ENCODE measurements around the gene TNP2. TPM values are rescaled to one million over a fixed set of nuclear protein-coding genes. Genes with fewer than 3 reads are reported as not detected.

Gene TNP2
- polyA plus RNA-seq (2012; ENCODE audit: insufficient read depth, insufficient read length), result not detected

DNA sequence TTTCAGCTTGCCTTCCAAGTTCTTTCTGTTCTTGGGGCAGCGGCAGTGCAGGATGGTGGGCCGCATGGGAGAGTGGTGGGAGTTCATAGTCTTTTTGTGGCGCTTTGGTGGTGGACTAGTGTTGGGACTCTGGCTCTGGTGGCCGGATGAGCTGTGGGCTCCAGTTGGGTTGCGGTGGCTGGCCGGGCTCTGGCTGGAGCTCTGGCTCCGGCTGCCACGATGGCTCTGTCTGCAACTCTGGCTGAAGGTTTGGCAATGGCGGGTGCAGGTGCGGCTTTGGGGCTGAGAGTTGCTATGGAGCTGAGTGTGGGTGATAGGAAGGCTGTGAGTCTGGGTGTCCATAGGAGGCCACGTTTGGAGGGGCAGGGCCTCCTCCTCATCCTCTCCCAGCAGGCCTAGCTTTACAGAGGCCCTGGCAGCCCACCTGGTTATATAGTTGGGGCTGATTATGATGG, at the start of gene TNP2:
Gene TNP2 (minus strand): TSS at position 405 of the 455 bp plus-strand sequence. CDS start 63 bp downstream, at position 342.
- no peak within 1 kb of the TSS for H3K4me3 ChIP-seq (ENCODE audit: low read length)
- no peak for DNase-seq (ENCODE audit: low read depth, low spot score)

GRCh38 chr16:11318817-11319216, 49.7 kb upstream of the TNP2 start:
- no peak for DNase-seq (ENCODE audit: low read depth, low spot score)
- no peak overlapping the region for H3K4me3 ChIP-seq (ENCODE audit: low read length)

- no peak overlapping the region for H3K4me3 ChIP-seq (ENCODE audit: low read length)
- no peak for DNase-seq (ENCODE audit: low read depth, low spot score)
These were observed 47.3 kb upstream of the TNP2 start for GRCh38 chr16:11316331-11317015.

GRCh38 chr16:11315510-11315909, 46.4 kb upstream of the TNP2 start:
- no peak for DNase-seq (ENCODE audit: low read depth, low spot score)
- no peak overlapping the region for H3K4me3 ChIP-seq (ENCODE audit: low read length)

DNA sequence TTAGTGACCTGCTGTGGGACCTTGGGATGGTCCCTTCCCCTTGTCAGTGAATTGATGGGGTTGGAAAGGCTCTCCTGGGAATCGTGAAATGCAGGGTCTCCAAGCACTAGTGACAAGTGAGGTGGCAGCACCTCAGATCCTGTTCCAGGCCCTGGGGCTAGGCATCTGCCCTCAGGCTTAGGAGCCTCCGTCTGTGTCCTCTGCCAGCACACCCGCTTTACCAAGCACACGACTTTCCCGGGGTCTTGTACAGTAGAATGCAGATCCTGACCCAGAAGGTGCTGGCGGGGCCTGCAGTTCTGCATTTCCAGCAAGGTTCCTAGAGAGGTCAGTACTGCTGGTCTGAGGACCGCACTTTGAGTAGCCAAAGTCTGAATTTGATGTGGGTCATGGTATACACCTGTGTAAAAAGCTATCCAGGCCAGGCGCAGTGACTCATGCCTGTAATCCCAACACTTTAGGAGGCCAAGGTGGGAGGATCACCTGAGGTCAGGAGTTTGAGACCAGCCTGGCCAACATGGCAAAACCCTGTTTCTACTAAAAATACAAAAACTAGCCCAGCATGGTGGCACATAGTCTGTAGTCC, 45.3 kb upstream of the TNP2 start:
- DNase-seq (ENCODE audit: low read depth, low spot score), result no peak
- no peak overlapping the region for H3K4me3 ChIP-seq (ENCODE audit: low read length)

DNA sequence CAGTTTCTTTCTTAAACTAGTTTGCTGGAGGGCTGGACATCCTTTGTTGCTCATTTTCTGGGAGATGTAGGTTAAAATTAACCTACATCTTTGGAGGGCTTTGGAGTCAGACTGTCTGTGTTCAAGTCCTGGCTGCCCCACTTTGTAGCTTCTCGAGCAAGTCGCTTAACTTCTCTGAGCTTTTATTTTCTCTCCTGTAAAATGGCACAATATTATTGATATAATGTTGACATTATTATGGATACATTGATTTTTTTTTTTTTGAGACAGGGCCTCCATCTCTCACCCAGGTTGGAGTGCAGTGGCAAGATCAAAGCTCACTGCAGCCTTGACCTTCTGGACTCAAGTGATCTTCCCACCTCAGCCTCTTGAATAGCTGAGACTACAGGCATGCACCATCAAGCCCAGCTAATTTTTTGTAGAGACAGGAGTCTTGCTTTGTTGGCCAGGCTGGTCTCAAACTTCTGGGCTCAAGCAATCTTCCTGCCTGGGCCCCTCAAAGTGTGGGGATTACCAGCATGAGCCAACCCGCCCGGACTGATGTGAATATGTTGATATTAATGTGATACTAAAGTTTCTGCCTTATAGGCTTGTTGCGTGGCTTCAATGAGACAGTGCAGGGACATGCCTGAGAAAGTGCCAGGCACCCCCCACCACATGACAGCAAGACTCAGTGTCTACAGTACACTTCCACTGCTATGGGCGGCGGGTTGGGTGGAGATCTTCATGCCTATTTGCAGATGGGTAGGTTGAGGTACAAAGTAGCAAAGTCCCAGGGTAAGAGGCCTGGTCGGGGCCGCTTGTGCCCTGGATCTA, 44.6 kb upstream of the TNP2 start:
- no peak overlapping the region for H3K4me3 ChIP-seq (ENCODE audit: low read length)
- DNase-seq (ENCODE audit: low read depth, low spot score), result no peak

DNA sequence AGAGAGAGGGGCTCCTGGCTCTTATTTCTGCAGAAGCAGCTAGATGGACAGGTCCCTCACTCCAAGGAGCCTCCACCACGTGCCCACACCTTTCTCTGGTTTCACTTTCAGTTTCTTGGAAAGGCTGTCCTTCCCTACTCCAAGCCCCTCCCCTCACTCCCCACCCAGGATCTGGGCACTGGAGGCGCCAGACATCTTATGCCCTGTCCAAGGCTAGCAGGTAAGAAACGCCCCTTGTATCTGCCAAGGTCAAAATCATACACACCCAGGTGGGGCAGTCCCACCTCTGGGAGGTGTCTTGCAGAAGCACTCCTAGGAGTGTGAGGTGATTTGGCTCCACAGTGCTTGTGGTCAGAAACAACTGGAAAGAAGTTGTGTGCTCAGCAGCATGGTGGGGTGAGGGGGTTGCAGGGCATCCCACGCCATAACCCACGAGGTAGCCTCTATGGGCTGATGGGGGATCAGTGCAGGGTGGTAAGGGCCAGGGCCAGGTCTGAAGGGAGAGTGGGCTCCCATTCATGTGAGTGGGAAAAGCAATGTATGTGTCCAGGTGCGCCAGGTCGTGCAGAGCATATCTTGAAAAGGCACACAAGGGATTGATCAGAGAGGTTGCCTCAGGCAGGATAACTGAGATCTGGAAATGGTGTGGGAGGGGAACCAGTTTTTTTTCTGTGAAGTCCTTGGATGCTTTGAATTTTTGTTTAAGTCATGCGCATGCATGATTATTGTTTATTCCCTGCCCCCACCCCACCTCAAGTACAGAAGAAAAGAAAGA, 43.8 kb upstream of the TNP2 start:
- no peak overlapping the region for H3K4me3 ChIP-seq (ENCODE audit: low read length)
- DNase-seq (ENCODE audit: low read depth, low spot score), result no peak

DNA sequence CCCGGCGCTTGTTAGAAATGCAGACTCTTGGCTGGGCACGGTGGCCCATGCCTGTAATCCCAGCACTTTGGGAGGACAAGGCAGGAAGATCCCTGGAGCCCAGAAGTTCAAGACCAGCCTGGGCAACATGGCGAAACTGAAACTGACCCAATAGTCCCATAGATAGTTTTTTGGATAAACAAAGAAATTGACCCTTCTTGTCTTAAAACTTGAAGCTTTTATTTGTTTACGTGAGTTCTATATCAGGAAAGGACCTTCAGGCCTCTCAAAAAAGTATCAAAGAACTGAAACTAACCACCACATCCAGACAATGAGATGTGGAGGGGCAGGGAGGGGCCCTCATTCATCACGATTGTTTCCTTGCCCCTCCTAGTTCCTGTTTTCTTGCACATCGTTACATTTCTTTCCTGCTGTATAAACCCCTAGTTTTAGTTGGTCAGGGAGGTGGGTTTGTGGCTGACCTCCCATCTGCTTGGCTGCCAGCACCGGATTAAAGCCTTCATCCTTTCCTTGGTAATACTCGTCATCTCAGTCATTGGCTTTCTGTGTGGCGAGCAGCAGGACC, 42.0 kb upstream of the TNP2 start:
- DNase-seq (ENCODE audit: low read depth, low spot score), result no peak
- H3K4me3 ChIP-seq (ENCODE audit: low read length), result no peak overlapping the region

DNA sequence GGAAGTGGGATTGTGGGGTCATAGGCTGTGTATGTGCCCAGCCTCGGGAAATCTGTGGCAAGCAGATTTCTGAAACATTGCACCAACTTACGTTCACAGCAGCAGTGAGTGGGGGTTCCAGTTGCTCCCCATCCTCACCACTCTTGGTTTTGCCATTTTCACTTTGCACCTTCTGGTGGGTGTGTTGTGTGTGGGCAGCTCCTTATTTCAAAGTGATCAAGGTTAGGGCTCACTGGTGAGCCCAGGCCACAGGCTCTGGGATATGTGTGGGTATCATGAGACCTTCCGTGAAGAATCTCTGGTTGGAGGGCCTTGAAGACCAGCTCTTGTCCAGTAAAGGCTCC, 41.5 kb upstream of the TNP2 start:
- no peak for DNase-seq (ENCODE audit: low read depth, low spot score)
- no peak overlapping the region for H3K4me3 ChIP-seq (ENCODE audit: low read length)

- no peak overlapping the region for H3K4me3 ChIP-seq (ENCODE audit: low read length)
- no peak for DNase-seq (ENCODE audit: low read depth, low spot score)
These were observed 40.9 kb upstream of the TNP2 start for GRCh38 chr16:11309895-11310633.

GRCh38 chr16:11308493-11309283, 39.6 kb upstream of the TNP2 start:
- no peak overlapping the region for H3K4me3 ChIP-seq (ENCODE audit: low read length)
- DNase-seq (ENCODE audit: low read depth, low spot score), result peak; percentile 77

DNA sequence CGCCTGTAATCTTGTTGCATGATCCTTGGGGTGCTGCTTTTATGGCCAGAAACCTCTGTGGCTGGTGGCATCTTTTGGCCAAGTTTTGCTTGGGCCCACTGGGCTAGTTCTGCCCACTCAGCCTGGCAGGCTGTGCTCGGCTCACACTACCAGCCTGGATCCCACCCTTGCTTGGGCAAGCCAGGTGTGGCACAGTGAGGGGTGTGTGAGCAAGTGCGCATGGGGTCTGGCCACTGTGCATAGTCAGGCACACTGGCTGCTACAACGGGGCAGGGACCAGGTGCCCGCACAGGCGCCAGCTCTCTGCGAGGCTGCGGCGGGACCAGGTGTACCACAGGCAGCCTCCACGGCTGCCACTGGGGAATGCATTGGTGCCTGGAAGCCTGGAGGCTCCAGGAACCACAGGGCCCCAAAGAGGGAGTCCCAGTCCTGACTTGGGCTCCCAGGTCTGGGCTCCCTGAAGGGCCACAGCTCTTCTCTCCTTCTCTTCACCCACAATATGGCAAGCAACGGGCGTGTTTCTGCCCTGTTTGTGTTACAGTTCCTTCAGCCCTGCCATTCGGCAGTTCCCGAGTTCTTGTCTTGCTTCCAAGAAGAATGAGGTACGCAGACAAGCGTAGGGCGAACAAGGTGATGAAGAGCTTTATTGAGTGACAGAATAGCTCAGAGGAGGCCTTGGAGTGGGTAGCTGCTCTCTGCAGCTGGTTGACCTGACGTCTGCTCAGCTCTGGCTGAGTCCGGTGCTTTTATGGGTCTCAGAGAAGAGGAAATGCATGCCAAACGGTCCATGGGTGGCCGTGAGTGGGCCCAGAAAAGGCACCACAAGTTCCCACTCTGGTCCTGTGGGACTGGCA, 38.7 kb upstream of the TNP2 start:
- DNase-seq (ENCODE audit: low read depth, low spot score), result no peak
- H3K4me3 ChIP-seq (ENCODE audit: low read length), result no peak overlapping the region

DNA sequence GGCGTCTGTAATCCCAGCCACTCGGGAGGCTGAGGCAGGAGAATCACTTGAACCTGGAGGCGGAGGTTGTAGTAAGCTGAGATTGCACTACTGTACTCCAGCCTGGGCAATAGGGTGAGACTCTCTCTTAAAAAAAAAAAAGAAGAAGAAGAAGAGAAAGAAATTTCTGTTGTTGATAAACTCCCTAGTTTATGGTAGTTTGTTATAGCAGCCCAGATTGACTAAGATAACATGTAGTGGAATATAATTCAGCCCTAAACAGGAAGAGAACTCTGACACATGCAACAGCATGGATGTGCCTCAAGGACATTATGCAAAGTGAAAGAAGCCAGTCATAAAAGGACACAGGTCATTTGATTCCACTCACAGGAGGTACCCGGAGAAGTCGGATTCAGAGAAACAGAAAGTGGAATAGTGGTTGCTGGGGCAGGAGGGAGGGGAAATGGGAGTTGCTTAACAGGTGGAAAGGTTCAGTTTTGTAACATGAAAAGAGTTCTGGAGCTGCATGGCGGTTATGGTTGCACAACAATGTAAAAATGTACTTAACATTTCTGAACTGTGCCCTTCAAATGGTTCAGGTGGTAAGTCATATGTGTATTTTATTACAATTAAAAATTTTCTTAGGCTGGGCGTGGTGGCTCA, 38.0 kb upstream of the TNP2 start:
- H3K4me3 ChIP-seq (ENCODE audit: low read length), result no peak overlapping the region
- DNase-seq (ENCODE audit: low read depth, low spot score), result no peak

DNA sequence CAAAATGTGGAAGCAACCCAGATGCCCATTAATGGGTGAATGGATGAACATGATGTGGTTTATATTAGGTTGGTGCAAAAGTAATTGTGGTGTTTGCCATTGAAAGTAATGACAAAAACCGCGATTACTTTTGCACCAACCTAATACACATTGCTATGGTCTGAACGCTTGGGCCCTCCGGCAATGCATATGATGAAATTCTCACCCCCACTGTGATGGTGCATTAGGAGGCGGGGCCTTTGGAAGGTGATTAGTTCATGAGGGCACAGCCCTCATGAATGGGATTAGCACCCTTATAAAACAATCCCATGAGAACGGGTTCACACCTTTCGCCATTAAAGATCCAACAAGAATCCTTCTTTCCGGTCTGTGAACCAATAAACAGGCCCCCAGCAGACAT, 37.3 kb upstream of the TNP2 start:
- no peak overlapping the region for H3K4me3 ChIP-seq (ENCODE audit: low read length)
- no peak for DNase-seq (ENCODE audit: low read depth, low spot score)

DNA sequence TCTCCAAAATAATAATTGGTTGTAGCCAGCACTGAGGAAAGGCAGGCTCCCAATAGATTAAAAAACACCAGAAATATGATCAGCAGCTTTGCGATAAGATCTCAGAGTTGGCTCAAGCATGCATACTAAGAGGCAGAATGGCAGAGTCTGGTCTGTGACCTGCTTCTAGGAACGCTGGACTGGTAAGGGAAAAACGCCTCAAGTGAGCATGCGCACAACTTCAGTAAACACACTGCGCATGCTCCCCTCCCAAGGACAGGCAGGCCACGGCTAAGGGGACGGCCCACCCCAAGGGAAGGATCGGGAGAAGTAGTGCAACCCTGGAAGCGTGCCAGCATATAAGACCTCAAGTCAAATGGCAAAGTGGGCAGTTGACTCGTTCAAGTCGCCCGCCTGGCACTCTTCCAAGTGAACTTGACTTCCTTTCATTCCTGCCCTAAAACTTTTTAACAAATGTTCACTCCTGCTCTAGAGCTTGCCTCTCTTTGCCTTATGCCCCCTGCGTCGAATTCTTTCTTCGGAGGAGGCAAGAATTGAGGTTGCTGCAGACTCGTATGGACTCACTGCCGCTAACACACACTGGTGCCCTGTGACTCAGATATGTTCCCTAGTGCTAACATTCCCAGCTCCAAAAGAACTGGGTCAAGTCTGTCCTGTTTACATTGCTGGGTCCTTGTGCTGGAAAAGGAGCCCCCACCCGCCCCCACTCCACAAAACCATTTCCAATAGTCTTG, 34.4 kb upstream of the TNP2 start:
- H3K4me3 ChIP-seq (ENCODE audit: low read length), result no peak overlapping the region
- no peak for DNase-seq (ENCODE audit: low read depth, low spot score)

GRCh38 chr16:11302977-11303376, 33.9 kb upstream of the TNP2 start:
- H3K4me3 ChIP-seq (ENCODE audit: low read length), result no peak overlapping the region
- DNase-seq (ENCODE audit: low read depth, low spot score), result no peak

Data from Jurkat, Clone E6-1 (cell line).